DMS 273 (cell line): ENCODE measurements around the gene NTN3.
"Not testable (repeated sequence)": the region's sequence is repeated elsewhere in the genome, so short reads cannot be mapped to it uniquely, and the experiment has no call there.

ENCODE experiments used
- DNase-seq: peaks from one replicate; lab custom pipeline; 2025; ENCODE audit not compliant: unreplicated experiment; lab: John Stamatoyannopoulos, UW

Gene NTN3

GRCh38 chr16:2476741-2477140 is 5.6 kb downstream of the NTN3 start:
- no peak for DNase-seq

- no peak for DNase-seq
Measured at GRCh38 chr16:2477327-2477726, 6.2 kb downstream of the NTN3 start.

GRCh38 chr16:2478279-2478678 is 7.2 kb downstream of the NTN3 start:
- peak; percentile 54 for DNase-seq

- not testable (repeated sequence) for DNase-seq
Measured at GRCh38 chr16:2479996-2480395, 8.9 kb downstream of the NTN3 start.

GRCh38 chr16:2480948-2481347 is 9.9 kb downstream of the NTN3 start:
- no peak for DNase-seq

- peak; percentile 58 for DNase-seq
Measured at GRCh38 chr16:2481676-2482075, 10.6 kb downstream of the NTN3 start.

- DNase-seq = no peak
Measured at GRCh38 chr16:2482249-2482648, 11.2 kb downstream of the NTN3 start.

- DNase-seq = peak; percentile 93
Measured at GRCh38 chr16:2482708-2483534, 11.8 kb downstream of the NTN3 start.

GRCh38 chr16:2483939-2484897 is 13.1 kb downstream of the NTN3 start:
- no peak for DNase-seq

GRCh38 chr16:2484898-2485508 is 13.9 kb downstream of the NTN3 start:
- DNase-seq = no peak

GRCh38 chr16:2485811-2486507 is 14.9 kb downstream of the NTN3 start:
- DNase-seq = no peak

GRCh38 chr16:2486645-2487516 is 15.8 kb downstream of the NTN3 start:
- no peak for DNase-seq

GRCh38 chr16:2487517-2487842 is 16.4 kb downstream of the NTN3 start:
- no peak for DNase-seq

GRCh38 chr16:2487903-2488531 is 16.9 kb downstream of the NTN3 start:
- DNase-seq = no peak

- DNase-seq = no peak
Measured at GRCh38 chr16:2489581-2489980, 18.5 kb downstream of the NTN3 start.

- DNase-seq = no peak
Measured at GRCh38 chr16:2490190-2491105, 19.4 kb downstream of the NTN3 start.

- no peak for DNase-seq
Measured at GRCh38 chr16:2492292-2492691, 21.2 kb downstream of the NTN3 start.

- DNase-seq = no peak
Measured at GRCh38 chr16:2493605-2494004, 22.5 kb downstream of the NTN3 start.

- no peak for DNase-seq
Measured at GRCh38 chr16:2494616-2495015, 23.5 kb downstream of the NTN3 start.
